Epidermal melanocyte (primary cell): ENCODE results near the gene MATK.

ENCODE experiments used
- DNase-seq: peaks from one replicate; pipeline ENCODE4 v3.0.0; 2011; ENCODE audit warnings: low spot score; ENCODE audit not compliant: insufficient read length

MATK gene

DNA sequence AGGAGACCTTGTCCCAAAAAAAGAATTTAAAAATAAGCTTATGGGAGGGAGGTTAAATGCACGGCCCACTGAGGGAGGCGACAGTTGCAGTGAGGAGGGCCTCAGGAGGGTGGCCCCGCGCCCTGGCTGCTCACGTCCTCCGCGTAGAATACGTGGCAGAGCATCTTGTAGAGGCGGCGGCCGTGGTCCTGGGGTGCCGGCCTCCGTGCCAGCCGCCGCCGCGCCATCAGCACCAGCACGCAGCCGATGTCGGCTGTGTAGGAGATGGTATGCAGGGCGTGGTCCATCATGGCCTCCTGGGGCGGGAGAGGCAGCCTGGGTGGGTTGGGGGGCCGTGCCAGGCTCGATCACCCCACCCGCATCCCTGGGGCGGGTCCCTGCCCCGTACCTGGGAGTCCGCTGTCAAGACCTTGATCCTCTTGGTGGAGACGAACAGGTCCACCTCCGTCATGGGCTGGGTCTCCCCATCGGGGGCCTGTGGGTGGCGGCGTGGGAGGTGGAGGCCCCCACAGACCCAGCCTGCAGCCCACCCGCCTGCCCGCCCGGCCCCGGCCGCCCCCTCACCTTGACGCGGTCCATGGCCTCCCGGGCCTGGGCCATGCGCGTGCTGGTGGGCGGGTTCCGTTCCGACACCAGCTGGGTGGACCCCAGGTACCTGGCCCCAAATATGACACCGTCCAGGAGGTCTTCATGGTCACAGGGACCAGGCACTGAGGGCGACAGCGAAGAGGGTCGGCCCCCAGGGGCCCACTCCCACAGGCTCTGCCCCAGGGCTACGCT is 32.4 kb downstream of the MATK start:
- DNase-seq, result no peak

GRCh38 chr19:3752492-3752891 is 33.7 kb downstream of the MATK start:
- DNase-seq, result no peak

GRCh38 chr19:3751236-3751635 is 34.9 kb downstream of the MATK start:
- DNase-seq, result no peak

DNA sequence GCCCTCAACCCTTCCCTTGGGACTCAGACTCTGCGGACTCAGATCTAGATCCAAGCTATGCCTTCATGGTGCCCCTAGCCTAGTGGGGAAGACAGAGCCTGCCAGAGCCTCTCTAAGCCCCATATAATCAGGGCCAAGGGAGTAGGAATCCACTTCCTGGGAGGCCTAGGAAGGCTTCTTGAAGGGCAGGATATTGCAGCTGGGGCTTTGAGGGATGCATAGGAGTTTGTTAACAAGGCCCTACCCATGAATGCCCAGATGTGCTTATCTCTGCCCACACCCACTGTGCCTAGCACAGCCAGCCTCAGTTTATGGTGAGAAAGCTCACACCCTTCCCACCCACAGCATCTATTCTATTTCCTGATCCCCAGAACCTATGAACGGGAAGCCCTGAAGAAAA is 36.0 kb downstream of the MATK start:
- no peak for DNase-seq

- no peak for DNase-seq
Measured at GRCh38 chr19:3748965-3749364, 37.2 kb downstream of the MATK start.

GRCh38 chr19:3746371-3747056 is 39.7 kb downstream of the MATK start:
- no peak for DNase-seq

DNA sequence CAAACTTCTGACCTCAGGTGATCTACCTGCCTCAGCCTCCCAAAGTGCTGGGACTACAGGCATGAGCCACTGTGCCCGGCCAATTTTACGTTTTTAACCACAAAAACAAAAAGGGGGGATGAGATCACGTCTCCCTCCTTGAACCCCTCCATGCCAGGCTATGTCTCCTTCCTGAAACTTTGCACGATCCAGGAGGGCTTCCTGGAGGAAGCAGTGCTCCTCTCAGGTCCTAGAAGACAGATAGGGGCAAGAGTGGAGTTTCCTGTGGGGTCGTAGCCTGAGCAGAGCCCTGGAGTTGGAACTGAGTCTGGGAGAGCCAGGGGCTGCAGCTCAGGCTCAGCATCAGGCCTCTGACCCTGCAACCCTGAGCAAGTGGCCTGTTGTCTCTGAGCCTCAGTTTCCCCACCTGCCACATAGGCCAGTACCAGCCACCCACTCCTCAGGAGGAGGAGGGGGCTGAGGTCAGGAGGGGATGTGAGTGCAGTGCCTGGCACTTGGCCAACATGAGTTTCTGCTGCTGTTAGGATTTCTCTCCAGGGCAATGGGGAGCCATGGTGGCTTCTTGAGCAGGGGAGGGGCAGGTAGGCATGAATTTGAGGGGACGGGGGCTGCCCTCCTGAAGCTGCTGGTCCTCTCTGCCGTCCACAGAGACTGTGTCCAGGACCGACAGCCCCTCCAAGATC is 40.7 kb downstream of the MATK start:
- no peak for DNase-seq

GRCh38 chr19:3743486-3743885 is 42.7 kb downstream of the MATK start:
- DNase-seq, result no peak

DNA sequence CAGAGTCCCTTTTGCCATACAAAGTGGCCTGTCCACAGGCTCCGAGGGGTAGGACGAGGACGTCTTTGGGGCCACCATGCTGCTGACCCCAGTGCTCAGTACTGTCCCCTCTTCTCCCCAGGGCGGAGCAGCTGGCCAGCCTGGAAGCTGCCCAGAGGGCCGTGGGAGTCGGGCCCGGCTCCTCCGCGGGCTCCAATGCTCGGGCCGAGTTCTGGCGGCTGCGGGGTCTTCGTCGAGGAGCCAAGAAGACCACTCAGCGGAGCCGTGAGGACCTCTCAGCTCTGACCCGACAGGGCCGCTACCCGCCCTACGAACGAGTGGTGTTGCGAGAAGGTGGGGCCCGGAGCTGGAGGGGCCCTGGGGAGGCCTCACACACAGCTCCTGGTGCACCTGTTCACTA is 45.8 kb downstream of the MATK start:
- DNase-seq, result no peak

DNA sequence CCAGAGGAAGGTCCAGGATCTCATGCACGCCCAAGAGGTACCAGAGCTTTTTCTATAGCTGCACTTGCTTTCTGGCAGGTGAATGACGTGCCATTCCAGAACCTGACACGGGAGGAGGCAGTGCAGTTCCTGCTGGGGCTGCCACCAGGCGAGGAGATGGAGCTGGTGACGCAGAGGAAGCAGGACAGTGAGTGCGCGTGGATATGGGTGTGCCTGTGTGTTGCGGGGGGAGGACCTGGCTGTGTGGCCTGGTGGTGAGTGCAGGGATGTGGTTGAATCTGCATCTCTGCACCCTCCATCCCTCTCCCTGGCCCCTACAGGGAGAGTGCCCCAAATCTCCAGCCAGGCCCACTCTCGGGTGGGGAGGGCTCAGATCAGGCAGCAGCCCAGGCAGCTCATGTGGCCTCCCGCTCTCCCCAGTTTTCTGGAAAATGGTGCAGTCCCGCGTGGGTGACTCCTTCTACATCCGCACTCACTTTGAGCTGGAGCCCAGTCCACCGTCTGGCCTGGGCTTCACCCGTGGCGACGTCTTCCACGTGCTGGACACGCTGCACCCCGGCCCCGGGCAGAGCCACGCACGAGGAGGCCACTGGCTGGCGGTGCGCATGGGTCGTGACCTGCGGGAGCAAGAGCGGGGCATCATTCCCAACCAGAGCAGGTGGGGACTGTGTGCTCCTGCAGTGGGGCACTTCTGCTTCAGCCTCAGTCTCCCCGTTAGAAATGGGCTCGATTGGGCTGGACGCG is 47.5 kb downstream of the MATK start:
- no peak for DNase-seq

GRCh38 chr19:3737487-3738205 is 48.5 kb downstream of the MATK start:
- no peak for DNase-seq

DNA sequence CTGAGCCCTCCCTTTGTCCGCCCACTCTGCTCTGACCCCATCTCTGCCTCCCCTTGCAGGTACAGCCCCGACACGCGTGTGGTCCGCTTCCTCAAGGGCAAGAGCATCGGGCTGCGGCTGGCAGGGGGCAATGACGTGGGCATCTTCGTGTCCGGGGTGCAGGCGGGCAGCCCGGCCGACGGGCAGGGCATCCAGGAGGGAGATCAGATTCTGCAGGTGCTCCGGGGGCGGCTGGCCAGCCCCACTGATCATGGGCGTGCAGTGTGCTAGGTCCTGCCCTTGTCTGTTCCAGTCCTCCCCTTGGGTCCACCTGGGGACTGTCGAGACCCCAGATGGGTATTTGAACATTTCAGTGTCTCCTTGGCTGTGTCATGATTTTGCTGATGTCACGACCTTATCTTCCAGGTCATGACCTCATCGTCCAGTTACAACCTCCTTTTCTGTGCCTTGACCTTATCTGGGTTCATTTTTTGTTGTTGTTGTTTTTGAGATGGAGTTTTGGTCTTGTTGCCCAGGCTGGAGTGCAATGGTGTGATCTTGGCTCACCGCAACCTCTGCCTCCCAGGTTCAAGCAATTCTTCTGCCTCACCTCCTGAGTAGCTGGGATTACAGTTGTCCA is 50.0 kb downstream of the MATK start:
- DNase-seq, result no peak

DNA sequence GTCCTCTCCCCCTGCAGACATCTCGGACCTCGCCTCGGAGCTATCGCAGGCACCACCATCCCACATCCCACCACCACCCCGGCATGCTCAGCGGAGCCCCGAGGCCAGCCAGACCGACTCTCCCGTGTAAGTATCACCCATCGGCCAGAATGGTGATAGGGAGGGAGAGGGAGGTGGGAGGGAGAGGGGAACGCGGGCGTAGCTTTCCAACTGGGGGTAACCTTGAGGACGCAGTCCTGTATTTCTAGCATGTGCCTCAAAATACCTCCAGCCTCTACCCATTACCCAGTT is 51.9 kb downstream of the MATK start:
- no peak for DNase-seq

DNA sequence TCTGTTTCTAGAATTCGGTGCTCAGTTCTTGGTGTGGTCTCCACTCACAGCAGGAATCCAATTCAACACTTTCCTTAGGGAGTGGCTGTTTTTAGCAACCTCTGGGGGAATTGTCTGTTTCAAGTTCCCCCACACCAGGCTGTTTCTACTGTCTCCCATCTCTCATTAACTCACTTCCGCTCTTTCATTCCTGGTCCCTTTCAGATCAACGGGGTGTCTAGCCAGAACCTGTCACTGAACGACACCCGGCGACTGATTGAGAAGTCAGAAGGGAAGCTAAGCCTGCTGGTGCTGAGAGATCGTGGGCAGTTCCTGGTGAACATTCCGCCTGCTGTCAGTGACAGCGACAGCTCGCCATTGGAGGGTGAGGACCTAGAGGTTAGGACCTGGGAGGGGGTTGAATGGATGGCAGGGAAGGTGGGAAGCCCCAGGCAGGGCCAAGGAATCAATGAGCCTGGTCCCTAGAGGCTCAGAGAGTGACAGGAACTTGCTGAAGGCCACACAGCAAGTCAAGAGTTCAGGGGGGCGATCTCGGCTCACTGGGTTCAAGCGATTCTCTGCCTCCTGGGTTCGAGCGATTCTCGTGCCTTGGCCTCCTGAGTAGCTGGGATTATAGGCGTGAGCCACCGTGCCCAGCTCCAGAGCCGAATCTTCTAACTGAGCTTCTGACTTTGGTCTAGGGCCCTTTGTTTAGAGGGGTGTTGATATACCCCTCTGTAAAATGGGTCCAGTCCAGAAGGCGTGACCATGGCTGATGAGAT is 52.5 kb downstream of the MATK start:
- no peak for DNase-seq

DNA sequence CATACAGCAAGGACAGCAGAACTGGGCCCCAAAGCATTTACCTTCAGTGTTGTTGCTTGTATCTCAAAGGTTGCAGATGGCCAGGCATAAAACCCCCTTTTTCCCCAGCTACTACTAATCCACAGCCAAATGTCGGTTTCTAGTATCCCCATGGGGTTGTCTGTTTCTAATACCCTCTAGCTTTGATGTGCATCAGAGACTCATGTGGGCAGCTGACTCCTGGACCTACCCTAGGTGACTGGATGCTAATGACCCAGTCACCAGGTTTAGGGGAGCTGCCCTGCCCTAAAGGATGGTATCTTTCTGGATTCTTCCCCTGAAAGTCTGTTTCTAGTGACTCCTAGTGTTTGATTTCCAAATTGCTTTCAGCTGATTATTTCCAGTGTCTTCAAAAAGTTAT is 54.1 kb downstream of the MATK start:
- DNase-seq, result no peak

DNA sequence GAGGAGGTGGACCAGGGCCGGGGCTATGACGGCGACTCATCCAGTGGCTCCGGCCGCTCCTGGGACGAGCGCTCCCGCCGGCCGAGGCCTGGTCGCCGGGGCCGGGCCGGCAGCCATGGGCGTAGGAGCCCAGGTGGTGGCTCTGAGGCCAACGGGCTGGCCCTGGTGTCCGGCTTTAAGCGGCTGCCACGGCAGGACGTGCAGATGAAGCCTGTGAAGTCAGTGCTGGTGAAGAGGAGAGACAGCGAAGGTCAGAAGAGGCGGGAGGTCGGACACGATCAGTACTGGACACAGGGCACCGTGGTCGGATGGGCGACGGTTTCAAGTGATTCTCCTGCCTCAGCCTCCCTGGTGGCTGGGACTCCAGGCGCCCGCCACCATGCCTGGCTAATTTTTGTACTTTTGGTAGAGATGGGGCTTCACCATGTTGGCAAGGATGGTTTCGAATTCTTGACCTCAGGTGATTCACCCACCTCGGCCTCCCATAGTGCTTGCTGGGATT is 55.7 kb downstream of the MATK start:
- DNase-seq, result no peak
